Activated T-cell treated with anti-CD3 and anti-CD28 coated beads for 24 hours (primary cell): Measurements from ENCODE around the gene SHISAL2A.

ENCODE experiments used
- DNase-seq: peaks from one replicate; pipeline ENCODE4 v3.0.0-alpha.2; 2020; ENCODE audit warnings: low read depth

The SHISAL2A gene

DNA sequence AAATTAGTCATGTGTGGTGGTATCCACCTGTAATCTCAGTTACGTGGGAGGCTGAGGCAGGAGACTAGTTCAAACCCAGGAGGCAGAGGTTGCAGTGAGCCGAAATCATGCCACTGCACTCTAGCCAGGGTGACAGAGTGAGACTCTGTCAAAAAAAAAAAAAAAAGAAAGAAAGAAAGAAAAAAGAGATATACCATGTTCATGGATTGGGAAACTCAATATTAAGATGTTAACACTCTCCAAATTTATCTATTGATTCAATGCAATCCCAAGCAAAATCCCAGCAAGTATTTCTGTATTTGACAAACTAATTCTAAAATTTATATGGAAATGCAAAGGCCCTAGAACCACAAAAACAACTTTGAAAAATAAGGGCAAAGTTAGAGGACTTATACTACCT, 11.0 kb upstream of the SHISAL2A start:
- DNase-seq = no peak

DNA sequence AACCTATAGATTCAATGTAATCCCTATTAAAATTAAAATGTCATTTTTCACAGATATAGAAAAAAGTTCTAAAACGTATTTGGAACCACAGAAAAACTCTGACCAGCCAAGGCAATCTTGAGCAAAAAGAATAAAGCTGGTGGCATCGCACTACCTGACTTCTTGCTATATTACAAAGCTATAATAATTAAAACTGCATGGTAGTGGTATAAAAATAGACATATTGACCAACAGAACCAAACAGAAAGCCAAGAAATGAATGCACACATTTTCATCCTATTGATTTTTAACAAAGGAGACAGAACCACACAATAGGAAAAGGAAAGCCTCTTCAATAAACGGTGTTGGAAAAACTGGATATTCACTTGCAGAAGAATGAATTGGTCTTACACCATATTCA, 9.2 kb upstream of the SHISAL2A start:
- DNase-seq = no peak

DNA sequence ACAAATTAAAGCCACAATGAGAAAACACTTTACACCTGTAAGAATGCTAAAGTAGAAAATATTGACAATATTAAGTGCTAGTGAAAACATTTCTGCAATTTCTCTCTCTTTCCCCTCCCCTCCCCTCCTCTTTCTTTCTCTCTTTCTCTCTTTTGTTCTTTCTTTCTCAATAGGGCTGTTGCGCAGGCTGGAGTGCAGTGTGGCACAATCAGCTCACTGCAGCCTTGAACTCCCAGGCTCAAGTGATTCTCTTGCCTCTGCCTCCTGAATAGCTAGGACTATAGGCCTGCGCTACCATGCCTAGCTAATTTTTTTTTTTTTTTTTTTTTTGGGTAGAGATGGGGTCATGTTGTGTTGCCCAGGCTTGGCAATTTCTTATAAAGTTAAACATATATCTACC, 5.9 kb upstream of the SHISAL2A start:
- DNase-seq = no peak

DNA sequence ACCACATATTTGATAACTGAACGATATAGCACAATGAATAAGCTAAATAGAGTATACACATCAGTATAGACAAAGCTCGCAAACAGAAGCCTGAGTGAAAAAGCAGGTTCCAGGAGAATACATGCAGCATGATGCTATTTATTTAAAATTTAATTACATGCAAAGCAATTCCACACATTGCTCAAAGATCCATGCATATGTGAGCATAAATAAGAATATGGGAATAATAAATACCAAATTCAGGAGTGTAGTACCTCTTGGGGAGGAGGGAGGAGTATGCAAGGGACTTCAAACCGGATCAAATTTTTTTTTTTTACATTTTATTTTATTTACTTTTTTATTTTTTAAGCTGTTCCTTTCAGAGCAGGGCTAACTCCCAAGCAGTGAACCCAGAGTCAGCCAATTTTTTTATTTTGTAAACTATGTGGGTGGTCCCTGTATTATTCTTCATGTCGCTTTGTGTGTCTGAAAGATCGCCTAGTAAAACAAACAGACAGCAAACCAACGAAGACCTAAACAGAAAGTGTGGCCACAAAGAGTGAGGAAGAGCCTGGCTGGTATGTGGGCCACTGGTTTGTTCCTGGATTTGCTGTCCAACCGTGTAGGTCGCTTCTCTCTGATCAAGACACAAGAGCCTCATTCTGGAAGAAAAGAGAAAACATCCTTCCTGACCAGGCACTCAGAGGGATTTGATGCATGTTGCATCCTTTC, 4.2 kb upstream of the SHISAL2A start:
- DNase-seq = no peak

DNA sequence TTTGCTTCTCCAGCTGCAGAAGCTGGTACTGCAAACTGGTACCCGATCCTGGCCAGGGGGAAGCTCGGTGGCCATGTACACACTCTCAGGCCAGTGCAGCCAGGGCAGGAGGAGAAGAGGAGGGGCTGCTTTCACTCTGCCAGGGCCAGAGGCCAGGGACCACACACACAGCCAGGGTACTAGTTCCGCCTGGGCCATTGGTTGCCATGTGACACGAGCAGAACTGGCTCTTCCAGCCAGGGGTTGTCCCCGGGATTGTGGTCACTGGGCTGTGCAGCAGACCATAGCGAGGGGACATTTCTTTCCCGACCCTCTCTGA, 3.7 kb upstream of the SHISAL2A start:
- DNase-seq = no peak

DNA sequence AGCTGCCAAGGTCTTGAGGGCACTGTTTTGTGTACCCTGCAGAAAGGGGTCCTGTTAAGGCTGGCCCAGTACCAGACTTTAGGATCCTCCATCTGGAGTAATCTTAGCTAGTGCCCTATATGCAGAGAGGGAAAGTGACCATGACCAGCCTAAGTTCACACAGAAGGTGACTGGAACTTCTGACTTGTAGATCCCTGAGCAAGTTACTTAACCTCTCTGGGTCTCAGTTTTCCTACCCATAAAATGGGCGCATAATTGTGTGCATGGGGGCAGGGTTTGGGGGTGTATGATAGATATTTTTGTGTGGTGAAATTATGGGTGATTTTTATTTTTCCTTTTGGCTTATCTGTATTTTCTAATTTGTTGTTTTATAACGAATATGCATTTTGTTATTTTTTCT, 3.3 kb upstream of the SHISAL2A start:
- no peak for DNase-seq

DNA sequence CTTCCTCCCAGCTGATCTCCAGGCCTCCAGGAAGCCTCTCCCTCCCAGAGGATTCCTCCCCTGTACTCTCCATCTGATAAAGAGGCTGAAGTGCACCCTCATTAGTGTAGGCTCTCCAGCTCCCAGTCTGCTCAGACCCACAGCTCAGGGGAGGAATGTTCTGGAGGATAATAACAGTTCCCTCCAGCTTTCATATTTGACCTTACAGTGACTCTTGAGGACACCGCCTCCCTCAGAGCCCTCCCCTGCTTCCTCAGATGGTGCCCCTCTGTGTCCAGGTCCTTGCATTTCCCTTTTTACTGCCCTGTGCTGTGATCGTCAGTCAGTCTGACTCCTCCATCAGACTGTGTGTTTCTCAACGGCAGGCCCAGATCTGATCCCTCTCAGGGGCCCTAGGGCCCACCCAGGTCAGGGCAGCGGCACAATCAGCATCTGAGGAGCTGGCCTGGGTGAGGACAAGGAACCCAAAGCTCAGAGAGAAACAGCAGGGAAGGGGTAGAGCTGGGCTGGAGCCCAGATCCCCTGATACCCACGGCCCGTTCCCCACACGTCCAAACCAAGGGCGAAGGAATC, 1.1 kb upstream of the SHISAL2A start:
- no peak for DNase-seq

DNA sequence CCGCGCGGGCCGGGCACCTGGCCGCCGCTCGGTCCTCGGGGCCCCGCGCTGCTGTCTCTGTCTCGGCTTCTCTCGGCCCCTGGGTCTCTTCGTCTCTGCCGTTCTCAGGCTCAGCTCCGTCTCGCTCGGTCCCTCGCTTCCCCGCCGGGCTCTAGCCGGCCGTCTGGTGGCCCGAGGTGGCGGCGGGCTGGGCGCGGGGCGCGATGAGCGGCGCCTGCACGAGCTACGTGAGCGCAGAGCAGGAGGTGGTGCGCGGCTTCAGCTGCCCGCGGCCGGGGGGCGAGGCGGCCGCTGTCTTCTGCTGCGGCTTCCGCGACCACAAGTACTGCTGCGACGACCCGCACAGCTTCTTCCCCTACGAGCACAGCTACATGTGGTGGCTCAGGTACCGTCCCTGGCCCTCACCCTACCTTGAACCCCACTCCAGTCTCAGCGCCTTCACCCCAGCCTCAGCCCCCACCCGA, 355 bp downstream of the SHISAL2A start:
- DNase-seq = peak; percentile 30

DNA sequence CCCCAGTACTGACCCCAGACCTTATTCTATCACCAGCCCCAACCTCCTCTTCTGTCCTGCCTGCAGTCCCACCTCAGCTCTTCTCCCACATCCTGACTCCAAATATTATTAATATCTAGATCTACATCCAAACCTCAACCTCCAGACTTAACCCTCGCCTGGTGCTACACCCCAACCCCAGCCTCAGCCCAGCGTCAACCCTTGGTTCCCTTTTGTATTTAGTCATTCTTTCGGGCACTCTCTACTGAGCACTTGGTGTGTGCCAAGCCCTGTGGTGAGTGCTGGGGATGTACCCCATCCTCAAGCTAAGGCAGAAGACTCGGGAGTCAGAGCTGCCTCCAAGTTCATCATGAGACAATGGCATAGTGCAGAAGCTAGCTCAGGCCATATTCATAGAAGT, 1.1 kb downstream of the SHISAL2A start:
- DNase-seq = no peak

DNA sequence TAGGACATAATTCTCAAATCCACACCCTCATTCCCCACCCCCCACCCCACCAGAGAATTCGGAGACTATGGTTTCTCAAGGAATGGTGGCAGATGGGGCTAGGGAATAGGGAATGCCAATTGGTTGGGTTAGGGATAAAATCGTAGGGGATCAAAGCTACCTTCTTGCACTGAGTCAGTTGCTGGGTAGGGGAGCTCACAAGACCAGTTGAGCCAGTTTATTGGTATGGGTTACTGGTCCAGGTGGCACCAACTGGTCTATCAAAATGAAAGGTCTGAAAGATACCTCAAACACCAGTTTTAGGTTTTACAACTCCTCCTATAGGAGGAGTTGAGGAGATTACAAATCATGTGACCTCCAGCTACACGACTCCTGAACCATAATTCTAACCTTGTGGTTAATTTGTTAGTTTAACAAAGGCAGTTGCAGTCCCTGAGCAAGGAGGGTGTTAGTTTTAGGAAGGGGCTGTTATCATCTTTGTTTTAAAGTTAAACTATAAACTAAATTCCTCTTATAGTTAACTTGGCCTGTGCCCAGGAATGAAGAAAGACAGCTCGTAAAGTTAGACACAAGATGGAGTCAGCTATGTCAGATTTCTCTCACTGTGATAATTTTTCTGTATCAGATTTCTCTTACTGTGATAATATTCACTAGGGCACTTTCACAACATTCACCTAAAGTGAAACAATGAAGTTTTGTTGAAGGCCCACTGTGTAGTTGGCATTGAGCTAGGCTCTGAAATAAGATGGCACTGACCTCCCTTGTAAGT, 2.5 kb downstream of the SHISAL2A start:
- DNase-seq = no peak

DNA sequence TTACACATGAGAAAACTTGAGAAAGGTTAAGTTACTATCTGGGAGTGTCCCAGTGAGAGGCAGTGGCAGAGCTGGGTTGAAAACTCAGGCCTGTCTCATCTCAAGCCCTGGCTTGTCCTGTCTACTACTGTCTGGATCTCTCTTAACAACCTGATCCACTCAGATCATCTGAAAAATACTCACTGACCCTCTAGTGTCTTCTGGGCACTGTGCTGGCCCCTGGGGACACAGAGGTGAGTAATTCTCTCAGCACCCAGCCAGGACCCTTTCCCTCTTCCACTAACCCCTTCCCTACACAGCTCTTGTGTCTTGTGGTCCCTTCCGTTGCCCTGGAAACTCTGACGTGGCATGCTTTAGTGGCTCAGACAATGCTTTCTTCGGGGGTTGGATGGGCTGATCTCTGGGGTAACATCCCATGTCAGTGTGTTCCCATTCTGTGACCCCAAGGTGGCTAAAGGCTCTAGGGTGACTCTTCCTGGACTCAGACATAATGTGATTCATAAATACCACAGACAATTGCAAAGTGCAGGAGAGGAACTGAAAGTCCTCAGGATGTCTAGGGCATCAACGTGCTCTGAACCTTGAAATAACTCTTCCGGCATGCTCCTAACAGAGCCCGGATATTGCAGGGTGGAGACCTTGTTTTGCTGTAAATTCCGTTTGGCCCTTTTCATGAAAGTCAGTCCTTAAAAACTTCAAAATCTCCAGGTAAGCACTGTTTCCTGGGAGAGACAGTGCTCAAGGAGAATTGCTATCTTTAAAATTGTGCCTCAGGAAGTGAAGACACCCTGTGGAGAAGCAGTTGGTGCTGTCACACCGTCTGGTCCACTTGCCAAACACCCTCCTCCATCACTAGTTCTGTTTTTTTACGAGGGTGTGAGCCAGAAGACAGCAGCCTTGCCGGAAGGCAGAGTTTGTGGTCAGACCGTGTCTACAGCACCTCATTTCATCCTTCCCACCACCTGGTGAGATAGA, 4.0 kb downstream of the SHISAL2A start:
- peak; percentile 56 for DNase-seq

DNA sequence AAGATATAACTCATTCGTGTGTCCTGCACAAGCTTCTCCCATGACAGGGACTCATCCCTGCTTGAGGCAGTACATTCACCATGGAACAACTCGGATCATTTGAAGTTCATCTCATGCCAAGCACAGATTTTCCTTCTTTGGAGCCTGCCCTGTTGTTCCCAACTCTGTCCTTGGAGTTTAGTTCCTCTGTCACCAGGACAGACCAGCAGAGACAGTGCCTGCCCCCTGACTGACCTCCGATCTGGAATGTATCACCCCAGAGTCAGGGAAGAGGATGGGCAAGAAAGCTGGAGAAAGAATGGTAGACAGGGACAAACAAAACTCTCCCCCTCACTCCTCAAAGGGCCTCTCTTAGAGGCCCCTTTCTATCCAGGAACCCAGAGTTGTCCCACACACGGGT, 5.0 kb downstream of the SHISAL2A start:
- no peak for DNase-seq

DNA sequence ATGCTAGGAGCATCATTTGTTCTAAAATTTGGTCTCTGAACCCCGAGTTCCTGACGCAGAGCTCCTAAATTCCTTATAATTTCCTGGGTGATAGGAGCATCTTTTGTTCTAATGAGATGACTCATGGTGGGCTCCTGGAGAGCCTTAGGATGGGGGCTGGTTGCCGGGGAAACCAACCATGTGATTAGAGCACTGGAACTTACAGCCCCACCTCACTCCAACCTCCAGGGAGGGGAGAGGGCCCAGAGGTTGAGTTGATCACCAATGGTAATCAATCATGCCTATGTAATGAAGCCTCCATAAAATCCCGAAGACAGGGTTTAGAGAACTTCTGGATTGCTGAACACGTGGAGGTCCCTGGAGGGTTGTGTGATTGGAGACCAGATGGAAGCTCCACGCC, 7.7 kb downstream of the SHISAL2A start:
- no peak for DNase-seq

DNA sequence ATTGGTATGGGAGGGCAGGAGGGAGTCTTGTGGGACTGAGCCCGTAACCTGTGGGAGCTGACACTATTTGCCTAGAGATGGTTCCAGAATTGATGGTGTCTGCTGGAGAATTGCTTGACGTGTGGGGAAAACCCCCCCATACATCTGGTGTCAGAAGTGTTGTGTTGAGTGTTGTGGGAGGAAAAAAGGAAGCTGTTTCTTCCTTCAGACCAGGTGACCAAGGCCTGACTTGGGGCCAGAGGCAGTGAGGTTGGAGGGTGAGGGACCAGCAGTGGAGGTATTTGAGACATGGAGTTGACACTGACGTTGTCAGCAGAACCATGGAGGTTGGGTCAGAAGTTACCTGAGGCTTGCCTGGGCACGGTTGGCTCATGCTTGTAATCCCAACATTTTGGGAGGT, 8.3 kb downstream of the SHISAL2A start:
- DNase-seq = no peak

DNA sequence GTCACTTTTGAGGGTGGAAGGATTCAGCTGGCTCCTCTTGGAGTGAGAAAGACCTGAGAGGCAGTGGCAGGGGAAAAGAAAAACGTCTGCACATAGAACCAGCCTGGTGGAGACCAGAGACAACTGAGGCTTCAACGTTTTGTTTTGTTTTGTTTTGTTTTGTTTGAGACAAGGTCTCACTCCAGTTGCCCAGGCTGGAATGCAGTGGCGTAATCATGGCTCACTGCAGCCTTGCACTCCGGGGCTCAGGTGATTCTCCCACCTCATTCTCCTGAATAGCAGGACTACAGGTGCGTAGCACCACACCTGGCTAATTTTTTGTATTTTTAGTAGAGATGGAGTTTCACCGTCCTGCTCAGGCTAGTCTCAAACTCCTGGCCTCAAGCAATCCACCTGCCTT, 12.3 kb downstream of the SHISAL2A start:
- no peak for DNase-seq

DNA sequence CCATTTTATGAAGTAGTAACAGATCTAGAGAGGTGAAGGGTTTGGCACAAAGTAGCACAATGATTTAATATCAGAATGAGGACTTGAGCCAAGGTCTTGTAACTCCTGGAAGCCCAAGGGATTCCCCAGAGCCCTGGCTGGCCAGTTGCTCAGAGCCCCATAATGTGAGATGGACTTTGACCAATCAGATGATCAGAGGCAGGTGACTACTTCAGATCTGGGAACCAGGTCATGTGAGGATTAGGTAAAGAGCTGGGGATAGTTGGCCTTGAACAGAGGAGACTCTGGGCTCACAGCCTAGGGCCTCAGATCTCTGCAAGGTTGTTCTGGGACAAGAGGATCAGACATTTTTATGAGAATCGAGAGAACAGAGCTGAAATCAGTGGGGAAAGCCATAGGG, 18.9 kb downstream of the SHISAL2A start:
- DNase-seq = no peak

DNA sequence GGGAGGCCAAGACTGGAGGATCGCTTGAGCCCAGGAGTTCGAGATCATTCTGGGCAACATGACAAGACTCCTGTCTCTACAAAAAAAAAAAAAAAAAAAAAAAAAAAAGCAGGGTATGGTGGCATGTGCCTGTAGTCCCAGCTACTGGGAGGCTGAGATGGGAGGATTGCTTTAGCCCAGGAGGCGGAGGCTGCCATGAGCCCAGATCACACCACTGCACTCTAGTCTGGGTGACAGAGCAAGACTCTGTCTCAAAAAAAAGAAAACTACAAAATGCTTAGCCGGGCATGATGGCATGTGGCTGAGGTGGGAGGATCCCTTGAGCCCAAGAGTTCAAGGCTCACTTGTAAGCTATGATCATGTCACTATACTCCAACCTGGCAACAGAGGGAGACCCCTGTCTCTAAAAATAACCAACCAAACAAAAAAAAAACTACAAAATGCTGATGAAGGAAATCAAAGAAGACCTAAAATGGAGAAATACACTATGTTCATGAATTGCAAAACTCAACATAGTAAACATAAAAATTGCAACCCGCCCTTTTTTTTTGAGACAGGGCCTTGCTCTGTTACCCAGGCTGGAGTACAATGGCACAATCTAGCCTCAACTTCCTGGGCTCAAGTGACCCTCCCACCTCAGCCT, 20.4 kb downstream of the SHISAL2A start:
- no peak for DNase-seq

DNA sequence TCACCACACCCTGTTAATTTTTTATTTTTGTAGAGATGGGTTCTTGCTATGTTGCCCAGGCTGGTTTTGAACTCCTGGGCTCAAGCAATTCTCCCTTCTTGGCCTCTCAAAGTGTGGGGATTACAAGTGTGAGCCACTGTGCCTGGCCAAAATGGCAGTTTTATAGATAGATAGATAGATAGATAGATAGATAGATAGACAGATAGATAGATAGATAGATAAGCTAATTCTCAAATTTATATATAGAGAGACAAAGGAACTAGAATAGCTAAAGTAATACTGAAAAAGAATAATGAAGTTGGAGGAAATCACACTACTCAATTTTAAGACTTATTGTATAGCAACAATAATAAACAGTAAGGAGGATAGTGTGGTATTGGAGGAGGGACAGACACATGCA, 21.1 kb downstream of the SHISAL2A start:
- no peak for DNase-seq

DNA sequence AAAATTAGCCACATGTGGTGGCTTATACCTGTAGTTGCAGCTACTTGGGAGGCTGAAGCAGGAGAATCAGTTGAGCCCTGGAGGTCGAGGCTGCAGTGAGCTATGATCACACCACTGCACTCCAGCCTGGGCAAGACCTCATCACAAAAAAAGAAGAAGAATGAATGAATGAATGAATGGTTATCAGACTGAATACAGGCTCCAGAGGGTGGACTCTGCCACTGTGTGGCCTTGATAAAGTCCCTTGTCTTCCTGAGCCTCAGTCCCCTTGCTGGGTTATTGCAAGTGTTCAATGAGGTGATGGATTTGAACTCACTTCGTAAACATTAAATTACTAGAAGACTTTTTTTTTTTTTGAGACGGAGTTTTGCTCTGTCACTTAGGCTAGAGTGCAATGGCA, 24.7 kb downstream of the SHISAL2A start:
- DNase-seq = no peak

DNA sequence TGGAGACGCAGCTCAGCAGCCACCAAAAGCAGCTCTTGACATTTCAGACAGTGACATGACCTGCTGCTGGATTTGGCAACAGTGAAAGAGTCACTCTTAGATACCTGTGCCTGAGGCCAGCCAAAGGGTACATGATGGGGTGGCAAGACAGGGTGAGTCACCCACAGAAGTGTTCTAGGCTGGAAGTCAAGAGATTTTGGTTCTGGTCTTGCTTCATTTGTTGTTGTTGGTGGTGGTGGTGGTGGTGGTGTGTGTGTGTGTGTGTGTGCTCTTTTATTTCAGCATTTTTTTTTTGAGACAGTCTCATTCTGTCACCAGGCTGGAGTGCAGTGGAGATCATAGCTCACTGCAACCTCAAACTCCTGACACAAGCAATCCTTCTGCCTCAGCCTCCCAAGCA, 25.8 kb downstream of the SHISAL2A start:
- DNase-seq = no peak

DNA sequence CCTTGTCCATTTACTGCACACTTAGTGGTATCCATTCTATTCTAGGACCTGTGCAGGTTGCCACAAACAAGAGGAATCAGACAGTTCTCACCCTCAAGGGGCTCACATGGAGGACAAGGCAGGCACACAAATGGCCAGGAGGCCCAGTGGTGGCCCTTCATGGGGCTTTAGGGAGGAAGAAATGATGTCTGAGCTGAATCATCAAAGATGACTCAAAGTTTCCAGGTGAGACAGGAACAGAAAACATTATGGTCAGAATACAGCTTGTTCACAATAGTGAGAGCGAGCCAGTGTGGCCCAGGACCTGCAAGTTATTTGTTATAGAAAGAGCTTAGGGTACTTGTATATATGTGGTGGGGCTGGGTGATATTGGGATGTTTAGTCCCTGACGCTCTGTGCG, 26.4 kb downstream of the SHISAL2A start:
- DNase-seq = peak; percentile 14
